Measurements from ENCODE around the gene SCMH1. TPM values are rescaled to one million over a fixed set of nuclear protein-coding genes. Genes with fewer than 3 reads are reported as not detected.

The SCMH1 gene
- total RNA-seq, 1 experiment from 2014 or later: 28.0 TPM

GRCh38 chr1:41023279-41023990, 218.7 kb downstream of the SCMH1 start:
- Histone ChIP-seq H3K4me2 (ENCODE audit: low read length) (no peak overlapping the region), H3K9me2 (ENCODE audit: insufficient read depth) (no peaks in the 10 kb centered on the region), H3K27me3 (ENCODE audit: insufficient read depth, low read length) (no peaks in the 10 kb centered on the region), H3K79me2 (ENCODE audit: insufficient read depth, low read length) (no peaks in the 10 kb centered on the region), H3K4me1 (ENCODE audit: control insufficient read depth in 1 of 2, insufficient read depth in 2 of 2, low read length in 2 of 2) (no peaks in the 10 kb centered on the region), H3K27ac (ENCODE audit: low read depth, low read length) (no peak overlapping the region), H4K20me1 (ENCODE audit: insufficient read depth) (no peaks in the 10 kb centered on the region), H3K4me3 (replicated peaks in 1 of 2; ENCODE audit: low read depth in 1 of 2, low read length in 2 of 2) (no peak overlapping the region), H2AFZ (ENCODE audit: low read depth, low read length, poor library complexity, severe bottlenecking) (no peak overlapping the region), H3K9me3 (ENCODE audit: control insufficient read depth in 1 of 2, insufficient read depth in 1 of 2, low read depth in 1 of 2, low read length in 2 of 2) (no peaks in the 10 kb centered on the region), H3K36me3 (ENCODE audit: control insufficient read depth in 1 of 2, insufficient read depth in 2 of 2, low read length in 2 of 2) (peaks cover 5 to 8% of the 10 kb centered on the region in 2 experiments; a peak in 3 of 4 replicates), H3K9ac (ENCODE audit: low read length) (no peak overlapping the region)
- DNase-seq (ENCODE audit: low read depth, low spot score) (no peak), ATAC-seq (peak; percentile 37)
- no TSS peak for BruUV-seq (replicated peaks)
- intact Hi-C loops (cut with micrococcal nuclease): no loop called here
- ChIA-PET RAD21 (ENCODE audit: low non-redundant PET in 1 of 2, low total read pairs in 2 of 2, uncharacterized antibody in 2 of 2, unreplicated experiment in 2 of 2) (no interaction called here), POLR2A (no interaction called here), CTCF (interaction anchor here (0.7 kb wide), 1 partner anchor 100 kb away, joined by 4 read pairs; no protein-coding TSS in a partner anchor)
- peak; percentile 21; the same call in 1 of the 2 replicates for TF ChIP-seq RAD21 (IDR thresholded peaks at IDR 0.05; ENCODE audit: low read depth)
- TF ChIP-seq EGR1 (IDR thresholded peaks at IDR 0.05; ENCODE audit: low read depth): no peak
- no peak for TF ChIP-seq CEBPB (IDR thresholded peaks at IDR 0.05; ENCODE audit: low read depth)
- TF ChIP-seq ATF3 (IDR thresholded peaks at IDR 0.05): no peak
- no peak for TF ChIP-seq YY1 (IDR thresholded peaks at IDR 0.05; ENCODE audit: extremely low read depth, insufficient replicate concordance, low read depth, low read length)
- no peak for TF ChIP-seq ZFX (IDR thresholded peaks at IDR 0.05)
- peak in 2 of 3 experiments; percentile 25 to 45; a peak in 3 of 6 replicates for TF ChIP-seq CTCF (IDR thresholded peaks at IDR 0.05 in 2 of 3, conservative IDR thresholded peaks at IDR 0.05 in 1 of 3; ENCODE audit: borderline replicate concordance in 1 of 3, insufficient read depth in 1 of 3, low read depth in 2 of 3, low read length in 2 of 3)
- no peak for TF ChIP-seq MAX (IDR thresholded peaks at IDR 0.05)
- TF ChIP-seq SRF (IDR thresholded peaks at IDR 0.05; ENCODE audit: low read depth): no peak
